HG03521 (cell line): Measurements from ENCODE around the gene SMIM38.
"Not testable (repeated sequence)": the region's sequence is repeated elsewhere in the genome, so short reads cannot be mapped to it uniquely, and the experiment has no call there.

Experiments
- ATAC-seq: cut with Tn5 transposase; IDR thresholded peaks from one replicate; pipeline ENCODE4 v1.9.1; 2021; ENCODE audit warnings: mild to moderate bottlenecking, moderate library complexity; ENCODE audit not compliant: unreplicated experiment

Gene SMIM38

DNA sequence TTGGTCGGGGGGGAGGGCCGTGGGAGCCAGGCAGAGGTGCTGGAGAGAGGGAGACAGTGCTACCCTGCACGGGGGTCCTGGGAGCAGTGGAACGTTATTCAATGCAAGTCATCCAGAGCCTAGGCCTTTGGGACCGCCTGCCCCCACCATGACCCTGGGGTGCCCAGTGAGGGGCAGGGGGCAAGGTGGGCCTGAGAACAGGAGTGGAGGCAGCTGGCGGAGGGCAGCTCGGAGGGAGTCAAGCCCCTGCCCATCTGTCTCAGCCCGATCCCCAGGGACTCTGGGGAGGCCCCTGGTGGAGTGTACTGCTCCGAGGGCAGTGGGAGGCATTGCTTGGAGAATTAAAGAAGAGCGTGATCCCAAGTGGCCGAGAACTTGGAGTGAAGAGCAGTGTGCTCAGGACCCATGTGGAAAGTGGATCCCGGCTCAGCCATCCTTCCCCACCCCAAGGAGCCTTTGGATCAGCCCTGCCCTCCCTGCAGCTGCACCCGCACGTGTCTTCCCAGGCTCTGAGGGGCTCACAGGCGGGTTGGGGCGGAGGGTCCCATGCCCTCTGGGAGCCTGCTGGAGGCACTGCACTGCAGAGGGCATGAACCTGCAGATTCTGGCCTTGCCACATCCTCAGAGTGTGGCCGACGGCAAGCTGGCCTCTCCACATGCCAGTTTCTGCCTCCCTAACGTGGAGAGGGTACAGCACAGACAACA lies 34.0 kb upstream of the SMIM38 start:
- ATAC-seq: no peak

DNA sequence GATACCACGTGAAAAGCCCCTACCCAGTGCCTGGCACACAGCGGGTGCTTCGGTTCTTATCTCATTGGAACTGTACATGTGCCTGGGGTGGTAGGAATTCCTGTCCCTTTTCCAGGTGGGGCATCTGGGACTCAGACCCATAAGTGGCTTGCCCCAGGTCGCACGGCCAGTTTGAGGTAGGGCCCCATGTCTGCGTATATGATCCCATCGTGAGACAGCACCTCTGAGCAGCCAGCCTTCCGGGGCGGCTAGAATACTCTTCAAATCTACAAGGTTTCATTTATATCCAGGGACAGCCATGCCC lies 33.5 kb upstream of the SMIM38 start:
- no peak for ATAC-seq

DNA sequence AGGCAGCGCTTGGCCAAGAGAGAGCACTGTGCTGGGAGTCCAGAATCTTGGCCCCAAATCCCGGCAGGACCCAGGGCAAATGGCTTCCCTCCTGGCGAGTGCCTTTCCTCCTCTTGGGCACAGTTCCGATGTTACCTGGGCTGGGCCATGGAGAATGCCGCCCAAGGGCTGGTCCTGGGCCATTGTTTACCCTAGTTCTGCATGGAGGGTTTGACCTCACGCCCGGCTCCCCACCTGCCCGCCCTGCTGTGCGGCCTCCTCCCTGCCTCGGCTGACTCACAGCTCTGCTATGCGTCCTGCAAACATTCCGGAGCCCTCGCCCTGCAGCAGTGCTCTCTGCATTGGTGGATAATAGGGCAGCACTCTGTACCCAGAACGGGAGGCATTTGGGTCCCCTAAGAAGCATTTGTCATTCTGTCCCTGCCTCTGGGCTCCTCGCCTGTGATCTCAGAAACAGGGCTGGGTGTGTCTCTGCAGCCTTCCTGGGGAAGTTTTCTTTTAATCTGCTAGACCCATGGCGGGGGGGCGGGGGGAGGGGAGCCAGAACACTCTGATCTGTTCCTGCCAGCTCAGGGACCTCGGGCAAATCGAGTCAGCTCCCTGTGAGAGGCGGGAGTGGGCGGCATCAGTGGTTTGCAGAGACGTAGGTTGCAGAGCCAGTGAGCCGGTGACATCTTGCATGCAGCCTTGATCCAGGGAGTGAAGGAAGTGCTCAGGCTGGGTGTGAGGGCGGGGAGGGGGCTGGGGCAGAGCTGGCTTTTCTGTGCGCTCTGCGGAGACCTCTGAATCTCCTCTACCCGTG lies 32.9 kb upstream of the SMIM38 start:
- ATAC-seq: no peak

DNA sequence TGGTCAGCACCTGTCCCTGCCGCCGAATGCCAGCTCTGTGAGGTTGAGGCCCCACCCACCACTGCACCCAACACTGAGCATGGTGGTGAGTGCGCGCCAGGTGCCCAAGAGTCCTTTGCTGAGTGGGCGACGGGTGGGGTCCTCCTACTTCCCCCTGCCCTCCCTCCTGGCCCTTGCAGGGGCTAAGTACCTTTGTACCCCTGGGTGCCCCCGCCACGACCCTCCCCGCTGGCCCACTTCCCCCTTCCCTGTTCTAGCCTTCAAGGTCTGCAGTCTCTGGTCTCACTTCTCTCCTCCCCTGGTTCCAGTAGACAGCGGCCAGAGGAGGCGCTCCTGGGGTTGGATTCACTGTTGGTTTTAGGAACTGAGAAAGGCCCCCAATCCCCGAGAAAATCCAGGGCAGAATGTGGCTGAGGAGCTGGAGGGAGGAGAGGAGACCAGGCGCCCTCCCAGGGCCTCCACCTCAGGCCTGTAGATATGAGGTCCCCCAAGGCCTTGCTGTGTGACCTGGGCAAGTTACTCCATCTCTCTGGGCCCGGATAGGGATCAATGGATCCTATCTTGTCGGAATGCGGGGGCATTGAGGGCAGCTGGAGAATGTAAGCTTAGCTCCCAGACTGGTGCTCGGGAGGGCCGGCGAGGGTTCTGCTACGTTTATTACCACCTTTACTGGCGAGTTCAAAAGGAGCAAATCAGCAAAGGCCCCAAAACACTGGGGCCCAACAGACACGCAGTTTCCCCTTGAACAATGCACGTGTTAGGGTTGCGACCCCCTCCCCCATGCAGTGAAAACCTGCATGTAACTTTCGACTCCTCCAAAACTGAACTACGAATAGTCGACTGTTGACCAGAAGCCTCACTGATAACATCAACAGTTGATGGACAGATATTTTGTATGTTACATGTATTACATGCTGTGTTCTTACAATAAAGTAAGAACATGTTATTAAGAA lies 31.9 kb upstream of the SMIM38 start:
- ATAC-seq: no peak

DNA sequence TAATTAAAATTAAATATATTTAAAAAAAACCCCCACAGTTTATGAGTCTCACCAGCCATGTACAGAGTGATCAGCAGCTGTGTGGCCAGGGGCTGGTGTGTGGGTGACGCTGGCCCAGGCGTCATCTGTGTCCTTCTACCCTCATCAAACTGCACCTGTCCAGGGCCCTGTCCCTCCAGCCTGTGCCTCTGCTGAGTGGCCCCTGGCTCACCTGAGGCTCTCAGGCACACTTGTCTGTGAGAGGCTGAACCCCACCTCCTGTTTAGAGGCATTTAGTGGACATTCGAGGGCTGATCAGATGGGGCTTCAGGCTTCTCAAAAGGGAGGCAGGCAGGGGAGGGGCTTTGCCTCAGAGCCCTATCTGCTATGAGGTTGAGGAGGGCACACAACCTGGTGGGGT lies 29.9 kb upstream of the SMIM38 start:
- no peak for ATAC-seq

DNA sequence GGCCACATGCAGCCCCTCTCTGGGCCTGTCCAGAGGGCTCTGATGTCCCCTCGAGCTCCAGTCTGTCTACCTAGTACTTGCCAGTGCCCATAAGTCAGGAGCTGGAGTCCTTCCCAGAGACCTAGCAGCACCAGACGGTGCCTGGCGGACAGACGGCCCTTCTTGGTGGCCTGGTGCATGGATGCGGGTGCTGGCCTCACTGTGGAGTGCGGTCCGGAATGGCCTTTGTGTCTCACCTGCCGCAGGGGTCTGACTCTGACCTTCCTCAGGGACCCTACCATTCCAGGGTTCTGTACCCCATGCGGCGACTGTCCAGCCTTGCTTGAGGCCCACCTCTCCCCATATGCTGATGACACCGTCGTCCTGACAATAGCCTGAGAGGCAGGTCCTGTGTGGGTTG lies 29.4 kb upstream of the SMIM38 start:
- no peak for ATAC-seq

DNA sequence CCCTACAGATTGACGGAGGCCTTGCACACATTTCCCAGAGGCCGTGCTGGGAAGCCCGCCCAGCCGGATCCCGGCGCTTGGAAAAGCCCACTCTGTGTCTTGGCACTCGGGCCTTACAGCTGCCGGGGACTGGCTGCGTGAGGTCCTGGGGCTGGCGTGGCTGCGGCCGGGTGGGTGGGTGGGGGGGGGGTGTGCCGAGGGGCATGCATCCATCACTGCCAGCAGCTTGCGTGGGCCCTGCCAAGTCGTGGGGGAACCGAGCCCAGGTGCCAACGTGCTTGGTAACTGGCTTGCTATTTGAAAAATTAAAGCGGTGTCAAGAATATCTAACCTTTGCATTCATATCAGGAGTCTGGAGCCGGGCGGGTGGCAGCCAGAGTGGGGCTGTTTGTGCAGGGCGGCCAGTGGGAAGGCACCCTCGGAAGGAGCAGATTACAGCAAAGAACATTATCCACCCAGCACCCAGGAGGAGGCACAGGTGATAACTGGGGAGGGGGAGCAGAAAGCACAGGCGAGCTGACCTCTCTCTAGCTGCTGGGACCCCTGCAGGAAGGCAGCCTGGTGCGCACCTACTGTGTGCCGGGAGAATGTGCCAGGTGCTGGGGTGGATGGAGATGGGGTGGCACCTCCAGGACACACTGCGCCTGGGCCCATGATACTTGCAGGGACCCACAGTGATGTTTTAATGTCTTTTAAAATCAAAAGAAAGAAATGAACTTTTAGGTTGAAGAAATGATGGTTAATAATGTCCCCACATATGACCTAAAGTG lies 28.5 kb upstream of the SMIM38 start:
- ATAC-seq: no peak

DNA sequence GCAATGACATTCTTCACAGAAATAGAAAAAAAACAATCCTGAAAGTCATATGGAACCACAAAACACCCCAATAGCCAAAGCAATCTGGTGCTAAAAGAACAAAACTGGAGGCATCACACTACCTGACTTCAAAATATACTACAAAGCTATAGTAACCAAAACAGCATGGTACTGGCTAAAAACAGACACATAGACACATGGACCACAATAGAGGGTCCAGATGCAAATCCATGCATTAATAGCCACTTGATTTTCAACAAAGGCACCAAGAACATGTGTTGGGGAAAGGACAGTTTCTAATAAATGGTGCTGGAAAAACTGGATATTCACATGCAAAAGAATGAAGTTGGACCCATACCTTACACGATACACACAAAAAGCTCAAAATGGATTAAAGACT lies 27.9 kb upstream of the SMIM38 start:
- no peak for ATAC-seq

DNA sequence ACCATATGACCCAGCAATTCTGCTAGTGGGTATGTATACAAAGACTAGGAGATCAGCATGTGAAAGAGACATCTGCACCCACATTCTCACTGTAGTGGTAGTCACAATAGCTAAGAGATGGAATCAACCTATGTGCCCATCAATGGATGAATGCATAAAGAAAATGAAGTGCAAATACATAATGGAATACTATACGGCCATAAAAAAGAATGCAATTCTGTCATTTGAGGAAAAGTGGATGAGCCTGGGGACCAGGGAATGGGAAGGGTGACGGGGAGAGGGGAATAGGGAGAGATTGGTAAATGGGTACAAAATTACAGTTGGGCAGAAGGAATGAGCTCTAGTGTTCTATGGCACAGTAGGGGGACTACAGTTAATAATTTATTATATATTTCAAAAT lies 26.7 kb upstream of the SMIM38 start:
- ATAC-seq: no peak

DNA sequence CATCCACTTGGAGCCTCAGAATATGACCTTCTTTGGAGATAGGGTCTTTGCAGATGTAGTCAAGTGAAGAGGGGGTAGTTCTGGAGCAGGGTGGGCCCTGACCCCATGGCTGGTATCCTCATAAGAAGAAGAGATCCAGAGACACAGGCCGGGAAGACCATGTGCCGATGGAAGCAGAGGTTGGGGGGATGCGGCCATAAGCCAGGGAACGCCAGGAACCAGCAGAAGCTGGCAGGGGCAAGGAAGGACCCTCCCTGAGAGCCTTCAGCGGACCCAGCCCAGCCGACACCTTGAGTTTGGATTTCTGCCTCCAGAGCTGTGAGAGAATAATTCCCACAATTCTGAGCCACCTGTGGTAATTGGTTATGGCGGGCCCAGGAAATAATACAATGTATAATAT lies 26.1 kb upstream of the SMIM38 start:
- ATAC-seq: no peak

DNA sequence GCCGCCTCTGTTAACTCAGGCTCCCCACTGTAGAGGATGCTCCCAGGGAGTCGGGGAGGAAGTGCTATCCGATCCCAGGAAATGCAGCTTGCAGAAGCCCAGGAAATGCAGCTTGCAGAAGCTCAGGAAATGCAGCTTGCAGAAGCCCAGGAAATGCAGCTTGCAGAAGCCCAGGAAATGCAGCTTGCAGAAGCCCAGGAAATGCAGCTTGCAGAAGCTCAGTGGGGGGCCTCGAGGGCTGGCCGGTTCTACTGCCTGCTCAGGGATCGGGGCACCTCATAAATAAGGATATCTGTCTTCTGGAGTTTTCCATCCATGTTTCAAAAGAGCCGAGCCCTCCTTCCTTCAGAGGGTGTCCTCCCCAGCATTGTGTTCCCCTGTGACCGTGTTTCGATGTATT lies 25.1 kb upstream of the SMIM38 start:
- ATAC-seq: no peak

DNA sequence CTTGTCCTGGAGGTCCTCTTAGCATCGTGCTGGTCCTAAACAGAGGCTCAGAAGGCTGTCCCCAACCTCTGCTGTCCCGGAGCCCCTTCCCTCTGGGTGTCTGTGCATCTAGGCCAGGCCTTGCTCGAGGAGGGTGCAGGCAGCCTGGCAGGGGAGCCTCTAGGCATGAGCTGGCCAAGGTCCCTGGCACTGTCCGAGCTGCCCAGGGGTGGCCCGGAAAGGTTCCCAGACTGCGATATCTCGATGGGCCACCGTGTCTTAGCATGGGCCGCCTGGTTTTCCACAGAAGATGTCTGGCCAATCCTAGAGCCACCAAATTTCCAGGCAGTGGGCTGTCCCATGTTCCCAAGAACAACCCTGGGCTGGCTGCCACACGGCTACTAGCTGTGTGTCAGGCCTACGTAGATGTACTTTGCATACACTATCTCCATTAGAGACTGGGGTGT lies 24.6 kb upstream of the SMIM38 start:
- ATAC-seq: no peak

DNA sequence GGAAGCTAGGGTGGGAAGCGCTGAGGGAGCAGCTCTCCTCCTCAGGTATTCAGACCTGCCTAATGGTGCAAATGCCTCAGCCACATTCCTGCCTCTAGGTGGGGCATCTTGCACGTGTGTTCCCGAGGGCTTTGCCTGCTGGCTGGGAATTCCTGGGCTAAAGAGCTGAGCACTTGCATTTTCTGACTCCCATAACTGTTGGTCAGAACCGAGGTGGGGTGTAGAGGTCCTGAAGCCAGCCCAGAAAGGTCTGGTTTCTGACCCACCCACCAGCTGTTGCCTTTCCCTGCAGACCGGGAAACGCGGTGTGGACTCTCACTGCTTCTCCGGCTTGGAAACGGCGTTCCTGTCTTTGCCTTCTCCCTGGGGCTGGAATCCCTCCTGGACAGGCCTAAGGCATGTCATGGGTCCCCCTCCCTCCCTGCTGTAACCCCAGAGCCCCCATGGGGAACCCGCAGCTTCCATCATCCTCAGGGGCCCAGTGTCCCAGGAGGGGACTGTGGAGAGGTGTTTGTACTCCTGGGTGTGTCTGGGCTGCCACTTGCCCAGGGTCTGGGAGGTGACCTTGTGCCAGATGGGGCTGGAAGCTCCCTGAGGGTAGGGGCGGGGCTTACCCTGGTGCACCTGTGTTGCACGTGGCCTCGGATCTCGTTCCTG lies 24.0 kb upstream of the SMIM38 start:
- no peak for ATAC-seq

DNA sequence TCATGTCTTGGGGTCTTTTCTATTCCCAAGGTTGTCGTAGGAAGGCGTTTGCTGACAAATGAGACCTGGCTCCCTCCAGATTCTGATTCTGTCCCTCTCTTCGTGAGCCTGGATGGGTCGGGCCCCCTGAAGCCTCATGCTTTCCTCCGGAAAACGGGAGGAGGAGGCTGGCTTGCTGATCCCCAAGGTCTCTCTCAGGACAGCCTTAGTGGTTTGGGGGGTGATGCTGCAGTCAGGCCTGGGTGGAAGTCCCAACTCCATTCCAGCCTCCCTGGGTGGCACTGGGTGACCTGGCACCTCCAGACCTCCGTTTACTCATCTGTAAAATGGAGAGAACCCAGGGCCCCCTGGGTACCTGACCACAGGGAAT lies 23.4 kb upstream of the SMIM38 start:
- no peak for ATAC-seq

DNA sequence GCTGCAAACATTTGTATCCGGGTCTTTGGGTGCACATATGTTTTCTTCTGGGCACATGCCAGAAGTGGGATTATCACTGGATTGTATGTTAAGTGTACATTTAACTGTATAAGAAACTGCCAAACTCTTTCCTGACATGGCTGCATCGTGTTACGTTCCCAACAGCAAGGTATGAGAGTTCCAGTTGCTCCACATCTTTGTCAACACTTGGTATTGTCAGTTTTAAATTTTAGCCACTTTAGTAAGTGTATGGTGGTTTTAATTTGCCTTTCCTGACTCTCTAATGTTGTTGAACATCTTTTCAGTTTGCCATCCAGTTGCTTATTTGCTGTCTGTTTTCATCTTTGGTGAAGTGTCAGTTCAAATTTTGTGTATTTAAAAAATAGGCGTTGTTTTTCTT lies 22.5 kb upstream of the SMIM38 start:
- no peak for ATAC-seq

DNA sequence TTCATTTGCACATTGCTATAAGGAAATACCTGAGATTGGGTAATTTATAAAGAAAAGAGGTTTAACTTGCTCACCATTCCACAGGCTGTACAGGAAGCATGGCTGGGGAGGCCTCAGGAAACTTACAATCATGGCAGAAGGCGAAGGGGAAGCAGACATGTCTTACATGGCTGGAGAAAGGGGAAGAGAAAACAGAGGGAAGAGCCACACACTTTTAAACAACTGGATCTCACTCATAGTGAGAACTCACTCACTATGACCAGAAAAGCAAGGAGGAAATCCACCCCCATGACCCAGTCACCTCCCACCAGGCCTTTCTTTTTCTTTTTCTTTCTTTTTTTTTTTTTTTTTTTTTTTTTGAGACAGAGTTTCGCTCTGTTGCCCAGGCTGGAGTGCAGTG lies 21.6 kb upstream of the SMIM38 start:
- ATAC-seq: not testable (repeated sequence)

DNA sequence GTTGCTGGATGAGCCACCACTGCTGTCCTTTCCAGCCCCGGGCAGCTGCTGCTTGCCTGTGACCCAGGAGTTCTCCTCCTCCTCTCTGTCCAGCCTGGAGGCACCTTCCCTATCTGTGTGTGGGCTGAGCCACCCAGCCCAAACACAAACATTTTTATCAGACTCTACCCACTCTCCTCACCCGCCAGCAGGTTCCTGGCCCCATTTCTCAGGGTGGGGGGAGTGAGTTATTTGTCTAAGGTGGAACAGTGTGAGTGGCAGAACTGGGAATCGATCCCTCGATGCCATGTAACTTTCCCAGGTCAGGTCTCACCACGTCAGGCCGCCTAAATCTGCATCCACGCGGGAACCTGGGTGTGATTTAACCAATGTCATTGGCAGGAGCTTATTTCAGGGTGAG lies 20.8 kb upstream of the SMIM38 start:
- ATAC-seq: no peak

DNA sequence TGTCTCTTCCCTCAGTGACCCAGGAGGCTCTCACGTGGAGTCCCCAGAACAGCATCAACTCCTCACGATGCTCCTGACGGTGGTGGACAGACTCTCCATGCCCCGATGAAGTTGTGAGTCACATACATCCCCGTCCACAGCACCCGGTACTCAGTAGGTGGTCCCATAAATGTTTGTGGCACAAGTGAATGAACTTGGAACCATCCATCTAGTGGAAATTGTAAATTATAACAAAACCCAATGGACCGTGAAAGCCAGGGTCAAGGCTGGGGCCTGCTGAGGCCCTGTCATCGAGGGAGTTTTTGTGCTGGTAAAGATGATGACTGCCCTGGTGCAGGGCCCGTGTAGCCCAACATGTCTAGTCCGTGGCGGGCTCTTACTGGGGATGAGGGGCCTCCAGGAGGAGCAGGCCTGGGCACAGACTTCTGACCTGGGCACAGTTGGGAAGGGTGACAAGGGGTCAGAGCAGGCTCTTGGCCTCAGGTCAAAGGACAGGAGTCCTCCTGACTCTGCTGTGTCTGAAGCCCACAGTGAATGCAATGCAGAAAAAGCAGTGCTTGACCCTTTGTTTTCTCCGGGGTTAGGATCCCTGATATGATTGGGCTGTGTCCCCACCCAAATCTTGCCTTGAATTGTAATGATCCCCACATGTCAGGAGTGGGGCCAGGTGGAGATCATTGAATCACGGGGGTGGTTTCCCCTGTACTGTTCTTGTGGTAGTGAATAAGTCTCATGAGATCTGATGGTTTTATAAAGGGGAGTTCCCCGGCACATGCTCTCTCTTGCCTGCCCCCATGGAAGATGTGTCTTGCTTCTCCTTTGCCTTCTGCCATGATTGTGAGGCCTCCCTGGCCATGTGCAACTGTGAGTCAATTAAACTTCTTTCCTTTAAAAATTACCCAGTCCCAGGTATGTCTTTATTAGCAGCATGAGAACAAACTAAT lies 20.0 kb upstream of the SMIM38 start:
- no peak for ATAC-seq

DNA sequence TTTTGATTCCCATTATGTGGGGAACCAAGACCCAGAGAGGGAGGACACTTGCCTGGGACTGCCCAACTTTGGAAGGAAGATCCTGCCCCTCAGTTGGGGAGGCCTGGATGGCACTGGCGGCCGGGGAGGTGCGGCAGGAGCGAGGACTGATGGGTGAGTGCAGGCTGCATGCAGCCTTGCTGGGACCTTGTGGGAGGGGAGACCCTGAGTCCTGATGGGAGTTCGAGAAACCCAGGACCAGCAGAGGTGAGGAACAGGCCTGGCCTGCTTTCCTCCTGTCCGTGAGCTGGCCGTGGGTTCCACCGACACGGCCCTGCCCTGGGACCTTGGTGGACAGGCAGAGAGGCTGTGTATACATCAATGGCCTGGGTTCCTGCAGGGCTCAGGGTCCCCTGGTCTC lies 19.3 kb upstream of the SMIM38 start:
- ATAC-seq: no peak
